Stimulated activated CD4-positive, alpha-beta T cell treated with anti-CD3 and anti-CD28 coated beads, Interleukin-2, amount 100 ng/mL, for 4 hours (primary cell): ENCODE results near the gene FRMD4B.

Experiments
- DNase-seq: peaks from one replicate; pipeline ENCODE4 v3.0.0-alpha.2; 2020; ENCODE audit warnings: low read depth

Gene FRMD4B

DNA sequence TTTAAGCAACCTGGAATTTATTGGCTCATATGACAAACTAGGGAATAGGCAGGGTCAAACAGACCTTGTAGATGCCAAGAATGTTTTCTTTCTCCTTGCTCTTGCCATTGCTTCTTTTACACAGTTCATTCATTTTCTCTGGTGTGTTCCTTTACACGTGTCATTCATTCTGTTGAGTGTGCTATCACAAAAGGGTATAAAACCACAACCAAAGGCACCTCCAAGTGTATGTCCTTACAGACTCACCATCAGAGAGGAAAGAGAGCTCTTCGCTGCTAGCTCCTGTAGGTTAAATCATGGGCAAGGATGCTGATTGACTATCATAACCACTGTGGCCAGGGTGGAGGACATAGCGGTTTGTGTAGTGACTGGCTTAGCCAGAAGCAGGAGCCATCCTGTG lies 19.2 kb upstream of the FRMD4B start:
- no peak for DNase-seq

DNA sequence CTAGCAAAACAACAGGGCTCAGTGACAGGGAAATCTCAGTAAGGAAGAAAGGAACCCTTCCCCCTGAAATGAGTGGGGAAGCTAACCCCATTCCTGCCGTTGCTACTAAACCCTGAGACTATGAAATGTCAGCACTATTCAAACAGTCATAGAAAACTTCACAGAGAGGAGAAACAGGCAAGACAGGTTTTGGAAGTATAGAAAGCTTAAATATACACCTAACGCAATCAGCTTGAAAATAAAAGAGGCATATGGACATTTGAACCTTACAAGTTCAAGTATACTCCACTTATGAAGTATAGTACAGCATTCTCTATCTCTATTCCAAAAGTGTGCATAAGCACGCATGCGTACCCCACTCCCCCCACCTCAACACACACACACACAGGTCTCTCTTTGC lies 17.6 kb upstream of the FRMD4B start:
- no peak for DNase-seq

DNA sequence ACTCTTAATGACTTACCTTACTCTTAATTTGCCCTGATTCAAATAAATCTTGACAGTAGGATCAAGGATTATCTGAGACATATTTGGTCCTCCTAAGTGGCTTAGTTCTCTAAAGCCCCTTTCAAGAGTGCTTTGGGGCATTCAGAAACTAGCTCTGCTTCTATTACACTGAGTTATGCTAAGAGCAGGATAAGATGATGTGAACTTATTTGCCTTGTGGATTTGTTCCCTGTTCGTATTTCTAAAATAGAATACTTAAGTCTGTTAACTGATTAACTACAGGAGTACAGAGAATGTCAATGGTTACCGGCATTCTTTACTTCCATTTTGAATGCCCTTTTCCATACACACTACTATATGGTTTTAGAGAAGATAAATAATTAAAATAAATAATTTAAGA lies 14.8 kb upstream of the FRMD4B start:
- no peak for DNase-seq

DNA sequence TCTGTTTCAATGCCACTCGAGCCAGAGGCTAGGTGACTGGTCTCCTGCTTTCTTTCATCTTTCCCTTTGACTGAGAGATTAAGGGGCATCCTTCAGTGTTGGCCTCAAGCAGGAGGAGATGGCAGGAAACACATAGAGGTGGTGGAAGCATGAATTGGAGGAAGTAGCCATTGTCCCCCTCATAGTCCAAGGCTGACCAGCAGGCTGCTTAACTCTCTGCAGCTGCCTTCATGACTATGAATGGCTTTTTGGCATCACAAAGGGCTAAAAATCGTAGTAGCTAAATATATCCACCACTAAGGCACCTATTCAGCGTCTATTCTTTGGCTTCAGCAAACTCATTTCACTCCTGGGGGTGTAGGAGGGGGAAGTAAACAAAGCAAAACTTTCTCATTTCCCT lies 7.0 kb upstream of the FRMD4B start:
- no peak for DNase-seq

DNA sequence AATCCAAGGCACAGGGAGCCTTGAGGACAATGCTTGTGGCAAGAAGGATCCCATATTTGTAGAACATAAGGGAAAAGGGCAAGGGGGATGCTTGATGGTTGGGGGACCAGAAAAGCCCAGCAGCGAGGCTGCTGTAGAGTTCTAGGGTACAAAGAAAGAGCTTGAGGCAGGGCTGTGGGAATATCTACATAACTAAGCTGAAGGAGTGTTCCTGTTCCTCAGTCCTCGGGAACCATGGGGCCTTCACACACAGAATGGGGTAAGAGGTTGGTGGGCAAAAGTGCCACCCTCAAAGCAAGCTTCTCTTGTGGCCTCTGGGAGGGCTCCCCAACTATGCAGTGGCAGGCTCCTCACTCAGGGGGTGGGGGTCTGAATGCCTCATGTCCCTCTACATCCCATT lies 6.5 kb upstream of the FRMD4B start:
- no peak for DNase-seq

DNA sequence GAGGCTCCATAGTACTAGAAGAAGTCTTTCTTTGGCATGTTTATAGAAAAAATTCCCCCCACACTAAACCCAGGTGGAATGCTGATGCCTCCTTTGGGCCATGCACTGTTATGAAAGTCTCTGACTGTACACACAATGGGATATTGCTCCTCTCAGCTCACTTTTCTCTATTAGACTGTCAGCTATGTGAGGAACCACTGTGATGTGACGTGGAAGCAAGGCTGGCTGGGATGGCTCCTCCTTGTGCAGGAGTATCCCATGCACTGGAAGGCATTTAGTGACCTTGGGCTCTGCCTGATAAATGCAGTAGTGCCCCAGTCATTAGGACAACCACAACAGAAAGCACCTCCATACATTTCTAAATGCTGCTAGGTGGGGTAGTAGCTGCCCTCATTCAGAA lies 5.7 kb upstream of the FRMD4B start:
- no peak for DNase-seq

DNA sequence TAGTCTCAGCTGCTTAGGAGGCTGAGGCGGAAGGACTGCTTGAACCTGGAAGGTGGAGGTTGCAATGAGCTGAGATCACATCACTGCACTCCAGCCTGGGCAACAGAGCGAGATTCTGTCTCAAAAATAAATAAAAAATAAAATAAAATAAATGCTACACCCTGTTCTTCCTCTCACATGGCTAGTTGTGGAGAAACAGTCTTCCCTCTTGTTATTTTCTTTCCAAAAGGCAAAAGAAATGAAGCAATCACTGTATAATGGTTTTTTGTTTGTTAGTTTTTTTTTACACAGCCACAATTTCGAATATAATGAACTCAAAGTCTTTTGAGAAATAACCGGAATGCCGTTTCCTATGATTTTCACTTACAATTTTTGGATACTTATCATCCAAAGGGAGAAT lies 4.9 kb upstream of the FRMD4B start:
- DNase-seq: no peak

DNA sequence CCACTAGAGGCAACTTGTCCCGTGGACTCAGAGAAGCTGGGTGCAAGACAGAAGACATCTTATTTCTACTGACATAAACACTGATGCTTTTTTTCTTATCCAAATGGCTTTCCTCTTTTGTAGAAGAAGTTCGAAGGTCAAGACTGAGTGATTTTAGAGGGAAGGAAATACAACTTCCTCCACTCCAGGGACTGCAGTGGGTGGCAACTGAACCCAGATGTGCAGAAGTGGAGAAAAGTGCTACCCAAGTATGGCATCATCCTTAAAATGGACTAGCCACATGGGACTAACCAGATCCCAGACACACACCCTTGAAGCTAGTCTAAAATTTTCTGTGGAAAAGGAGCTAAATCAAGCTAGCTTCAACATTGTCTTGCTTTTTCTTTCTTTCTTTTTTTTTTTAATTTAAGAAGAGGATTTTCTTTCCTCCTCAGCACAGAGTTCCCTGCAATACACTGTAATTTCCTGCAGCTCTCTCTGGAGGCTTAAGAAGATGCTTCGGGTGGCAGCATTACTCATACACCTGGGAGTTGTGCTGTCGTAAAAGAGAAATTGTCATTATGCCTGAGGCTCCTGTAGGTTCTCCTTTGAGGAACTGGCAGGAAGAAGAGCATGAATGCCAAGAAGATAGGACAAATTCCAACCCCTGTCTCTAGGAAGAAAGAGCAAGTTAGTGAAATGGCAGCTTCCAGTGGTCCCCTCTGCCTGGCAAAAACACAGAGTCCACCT lies 3.8 kb upstream of the FRMD4B start:
- DNase-seq: no peak

DNA sequence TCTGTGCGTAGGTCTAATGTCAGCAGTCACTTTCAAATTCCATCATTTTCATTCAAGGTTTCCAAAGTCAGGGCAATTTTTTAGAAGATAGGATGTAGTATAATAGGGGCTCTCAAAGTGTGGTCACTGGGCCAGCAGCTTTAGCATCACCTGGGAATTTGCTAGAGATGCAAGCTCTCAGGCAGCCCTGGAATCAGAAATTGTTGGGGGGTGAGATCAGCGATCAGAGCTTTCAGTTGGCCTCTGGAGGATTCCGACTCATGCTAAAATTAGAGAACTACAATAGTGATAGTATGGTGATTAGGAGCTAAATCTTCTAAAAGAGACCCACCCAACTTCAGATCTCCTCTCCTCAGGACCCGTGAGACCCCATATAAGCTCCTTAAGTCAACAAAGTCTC lies 2.4 kb upstream of the FRMD4B start:
- DNase-seq: no peak

DNA sequence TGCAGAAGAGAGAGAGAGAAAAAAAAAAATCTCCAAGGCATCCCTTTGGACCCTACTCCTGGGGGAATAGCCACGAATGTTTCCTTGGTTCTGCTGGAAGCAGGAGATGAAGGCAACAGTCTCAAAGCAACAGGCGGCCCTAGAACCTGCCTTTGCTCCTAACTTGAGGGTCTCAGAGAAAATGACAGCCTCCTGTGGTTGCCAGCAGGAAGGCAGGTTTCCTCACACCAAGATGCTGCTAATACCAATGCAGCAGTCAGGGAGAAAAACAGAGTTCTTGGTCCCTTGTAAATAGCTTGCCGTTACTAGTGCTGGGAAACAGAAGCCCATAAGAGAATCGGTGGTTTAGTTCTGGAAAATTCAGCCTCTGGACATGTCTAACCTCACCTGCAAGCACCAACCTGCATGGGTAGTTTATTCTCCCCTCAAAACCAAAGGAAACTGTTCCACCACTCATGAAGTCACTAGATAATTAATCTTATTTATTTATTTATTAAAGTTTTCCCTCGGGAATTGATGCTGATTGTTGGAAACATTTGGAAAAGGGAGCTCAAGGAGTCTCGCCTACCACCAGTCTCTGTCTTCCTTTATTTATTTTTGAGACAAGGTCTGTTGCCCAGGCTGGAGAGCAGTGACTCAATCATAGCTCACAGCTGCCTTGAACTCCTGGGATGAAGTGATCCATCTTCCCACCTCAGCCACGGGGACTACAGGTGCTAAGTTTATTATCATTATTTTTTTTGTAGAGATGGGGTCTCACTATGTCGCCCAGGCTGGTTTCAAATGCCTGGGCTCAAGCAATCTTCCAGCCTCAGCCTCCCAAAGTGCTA lies 883 bp upstream of the FRMD4B start:
- DNase-seq: no peak

DNA sequence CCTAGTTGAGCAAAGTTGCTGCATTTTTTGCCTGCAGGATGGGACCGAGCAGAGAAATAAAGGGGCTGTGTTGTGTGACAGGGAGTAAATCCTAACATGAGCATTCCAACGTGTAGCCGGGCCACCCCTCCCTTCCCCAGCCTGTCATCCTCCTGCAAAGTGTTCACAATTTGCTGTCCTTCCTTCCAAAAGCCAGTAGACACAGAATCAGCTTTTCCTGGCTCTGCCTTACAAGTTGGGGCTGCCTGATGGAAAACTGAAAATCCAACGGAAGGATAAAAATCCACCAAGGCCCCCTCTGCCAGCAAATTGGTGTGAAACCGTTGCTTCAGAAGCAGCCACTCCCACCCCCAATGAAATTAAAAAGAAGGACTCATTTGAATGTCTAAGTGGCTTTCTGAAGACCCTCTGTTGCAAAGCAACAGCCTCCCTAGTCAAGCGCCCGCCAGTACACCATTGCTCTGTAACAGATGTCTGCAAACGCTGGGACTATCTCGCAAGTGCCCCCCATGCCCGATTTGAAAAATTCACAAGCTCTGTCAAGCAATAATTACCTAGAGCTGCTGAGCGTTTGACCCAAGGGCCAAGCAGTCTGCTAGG lies 665 bp downstream of the FRMD4B start:
- no peak for DNase-seq

DNA sequence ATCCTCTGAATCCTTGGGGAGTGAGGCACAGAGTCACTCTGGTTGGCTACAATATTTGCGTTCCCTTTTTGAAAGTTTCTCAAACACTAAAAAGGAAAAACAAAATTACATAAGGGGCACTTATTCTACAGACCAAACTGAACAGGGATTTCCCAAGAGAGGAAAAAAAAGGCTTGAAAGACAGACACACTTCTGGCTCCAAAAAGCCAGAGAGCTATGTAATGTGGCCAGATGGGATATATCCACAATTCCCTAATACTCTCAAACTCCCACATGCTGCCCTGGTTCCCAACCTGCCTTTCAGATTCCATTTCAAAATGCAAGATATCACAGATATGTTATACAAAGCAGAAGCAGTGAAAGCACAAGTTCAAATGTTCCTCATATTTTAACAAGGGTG lies 1.6 kb downstream of the FRMD4B start:
- DNase-seq: no peak

DNA sequence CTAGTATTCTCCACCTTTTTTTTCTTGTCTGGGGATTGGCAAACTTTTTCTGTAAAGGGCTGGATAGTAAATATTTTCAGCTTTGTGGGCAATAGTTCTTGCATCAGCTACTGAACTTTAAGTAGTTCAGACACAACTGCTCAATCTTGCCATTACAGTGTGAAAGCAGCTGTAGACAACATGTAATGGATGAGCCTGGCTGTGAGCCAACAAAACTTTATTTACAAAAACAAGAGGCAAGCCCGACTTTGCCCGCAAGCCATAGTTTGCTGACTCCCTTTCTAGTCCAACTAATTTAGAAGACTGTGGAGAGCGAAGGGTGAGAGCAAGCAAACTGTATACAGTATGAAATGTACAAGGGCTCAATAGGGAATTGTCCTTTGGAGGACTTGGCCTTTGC lies 6.2 kb downstream of the FRMD4B start:
- DNase-seq: no peak

DNA sequence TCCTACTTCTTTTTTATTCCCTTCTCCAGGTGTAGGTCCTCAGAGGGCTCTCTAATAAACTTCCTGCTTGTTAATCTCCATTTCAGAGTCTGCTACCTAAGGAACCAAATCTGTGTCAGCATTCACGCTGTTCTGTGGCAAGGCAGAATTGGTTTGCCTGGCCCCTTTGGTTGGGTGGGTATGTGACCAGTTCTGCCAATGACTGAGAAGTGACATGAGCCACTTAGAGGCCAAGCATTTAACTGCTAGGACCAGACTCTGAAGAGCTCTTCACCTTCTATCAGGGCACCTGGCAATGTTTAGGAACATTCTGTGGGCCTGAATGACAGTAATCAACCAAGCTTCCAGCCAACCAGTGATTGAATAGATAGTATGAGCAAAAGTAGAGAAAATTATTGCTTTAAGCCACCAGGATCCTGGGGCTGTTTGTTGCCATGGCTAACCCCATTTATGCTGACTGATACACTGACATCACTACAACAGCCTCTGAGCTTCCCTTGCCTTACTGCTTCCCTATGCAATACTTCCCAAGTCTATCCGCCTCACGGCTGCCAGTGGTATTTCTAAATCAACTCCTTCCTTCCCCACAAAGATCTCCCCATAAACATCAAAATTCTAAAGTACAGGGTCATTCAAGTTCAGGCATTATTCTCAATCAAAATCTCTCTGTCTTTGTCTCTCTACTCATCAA lies 7.6 kb downstream of the FRMD4B start:
- no peak for DNase-seq

DNA sequence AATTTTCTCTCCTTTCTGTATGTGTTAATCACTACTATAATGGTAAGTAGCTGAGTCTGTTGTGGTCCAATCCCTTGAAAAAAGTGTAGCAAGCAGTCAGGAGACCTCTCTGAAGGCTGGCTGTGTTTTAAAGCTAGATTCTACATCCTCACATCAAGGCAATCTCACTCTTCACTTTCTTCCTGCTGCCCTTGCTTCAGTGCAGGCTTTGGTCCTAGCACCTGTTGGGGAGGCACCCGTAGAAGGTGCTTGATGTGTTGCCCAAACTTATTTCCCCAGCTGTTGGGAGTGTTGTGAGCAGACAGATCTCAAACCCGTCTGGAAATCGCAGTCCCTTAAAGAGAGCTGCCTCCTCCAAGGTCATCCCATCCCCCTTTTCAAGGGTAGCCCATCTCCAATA lies 8.6 kb downstream of the FRMD4B start:
- DNase-seq: no peak

DNA sequence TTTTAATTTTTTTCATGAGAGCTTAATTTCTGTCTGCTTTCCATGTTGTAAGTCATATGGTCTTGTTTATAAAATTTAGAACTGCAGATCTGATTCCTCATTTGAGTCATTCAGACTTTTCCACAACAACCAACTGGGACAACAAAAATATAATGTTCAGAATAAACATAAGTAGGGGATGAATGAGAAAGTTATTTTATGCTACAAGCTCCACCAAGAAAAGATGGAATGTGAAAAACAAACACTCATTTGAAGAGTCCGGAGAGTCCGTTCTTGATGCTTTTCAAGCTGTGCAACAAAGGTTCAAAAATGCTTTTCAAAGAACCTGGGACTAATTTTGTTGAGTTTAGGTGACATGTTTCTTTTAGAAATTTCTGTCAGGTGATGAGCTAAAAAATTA lies 9.2 kb downstream of the FRMD4B start:
- DNase-seq: no peak

DNA sequence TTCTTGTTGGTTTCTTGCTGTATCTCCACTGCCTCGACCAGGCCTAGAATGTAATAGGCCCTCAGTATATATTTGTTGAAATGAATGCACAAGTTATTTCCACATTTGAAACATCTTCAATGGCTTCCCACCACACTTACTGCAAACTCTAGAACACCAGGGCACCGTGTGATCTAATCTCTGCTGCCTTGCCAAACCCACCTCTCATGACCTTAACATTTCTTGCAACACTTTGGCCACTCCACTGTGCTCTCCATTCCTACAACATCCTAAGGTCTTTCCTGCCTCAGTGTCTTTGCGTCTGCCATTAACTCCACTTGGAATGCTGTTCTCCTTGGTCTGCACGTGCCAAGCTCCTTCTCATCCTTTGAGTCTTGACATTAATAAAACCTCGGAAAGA lies 14.1 kb downstream of the FRMD4B start:
- DNase-seq: no peak

DNA sequence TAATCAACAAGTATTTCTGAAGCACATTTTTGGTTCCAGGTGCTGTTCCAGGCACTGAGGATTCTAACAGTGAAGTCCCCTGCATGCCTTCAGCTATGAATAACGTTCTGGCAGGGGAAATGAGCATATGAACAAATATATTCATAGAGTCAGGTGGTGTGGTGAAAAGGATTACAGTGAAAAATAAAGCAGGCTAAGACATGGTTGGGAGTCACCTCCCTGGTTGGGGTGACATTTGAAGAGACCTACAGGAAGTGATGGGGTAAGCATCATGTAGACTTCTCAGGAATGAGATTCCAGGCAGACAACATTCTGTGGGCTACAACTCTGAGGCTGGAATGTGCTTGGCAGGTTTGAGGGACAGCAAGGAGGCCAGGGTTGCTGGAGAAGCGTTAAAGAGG lies 15.0 kb downstream of the FRMD4B start:
- DNase-seq: no peak

DNA sequence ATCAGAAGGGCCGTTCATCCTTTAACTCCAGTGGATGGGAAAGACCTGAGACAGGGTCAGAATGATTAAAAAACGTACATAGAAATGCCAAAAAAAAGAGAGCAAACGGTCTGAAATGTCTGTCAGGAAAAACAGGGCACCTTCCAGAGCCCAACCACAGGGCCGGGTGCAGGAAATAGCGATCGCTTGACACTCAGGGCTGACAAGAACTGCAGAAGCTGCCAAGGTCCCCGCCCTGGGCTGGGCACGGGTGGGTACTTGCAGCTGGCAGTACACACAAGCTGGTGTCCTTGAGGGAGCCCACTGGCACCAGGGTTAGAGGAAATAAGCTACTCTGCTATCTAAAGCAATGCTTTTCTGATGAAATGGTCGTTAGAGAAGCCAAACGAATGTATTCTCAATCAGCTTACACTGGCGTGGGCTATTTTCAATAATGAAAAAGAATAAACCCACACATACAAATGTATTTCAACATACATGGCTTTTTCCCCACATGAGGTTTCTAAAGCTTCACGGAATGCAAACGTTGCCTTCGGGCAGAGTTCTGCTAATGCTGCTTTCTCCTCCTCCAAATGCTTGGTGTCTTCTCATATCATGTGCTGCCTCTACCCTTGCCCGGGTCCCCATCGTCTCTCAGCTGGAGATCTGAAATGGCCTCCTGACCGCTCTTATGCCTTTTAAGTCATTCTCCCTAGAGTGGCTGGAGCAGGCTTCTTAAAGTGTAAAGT lies 15.6 kb downstream of the FRMD4B start:
- no peak for DNase-seq

DNA sequence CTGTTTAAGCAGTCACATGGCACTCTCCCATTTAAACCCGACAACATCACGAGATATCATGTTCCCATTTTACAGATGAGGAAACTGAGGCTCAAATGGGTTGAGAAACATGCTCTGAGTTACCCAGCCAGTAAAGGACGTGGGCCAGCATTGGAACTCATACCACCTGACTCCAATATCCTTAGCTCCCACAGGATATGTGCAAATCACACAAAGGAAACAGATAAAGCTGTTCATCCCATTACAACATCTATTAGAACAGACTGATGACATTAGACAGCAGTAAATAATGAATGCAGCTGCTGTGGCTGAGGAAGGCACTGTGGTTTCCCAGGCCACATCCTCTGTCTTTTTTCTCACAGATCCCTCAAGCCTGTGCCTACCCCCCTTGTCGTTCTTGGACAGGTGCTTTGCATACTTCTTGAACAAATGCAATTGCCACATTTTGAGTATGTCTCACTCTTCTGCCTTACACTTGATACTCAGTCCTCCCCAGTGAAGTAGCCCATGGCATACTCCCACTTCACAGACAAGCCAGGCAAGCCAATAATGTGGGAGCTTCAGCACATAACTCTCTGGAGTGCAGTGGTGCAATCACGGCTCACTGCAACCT lies 17.7 kb downstream of the FRMD4B start:
- DNase-seq: no peak

DNA sequence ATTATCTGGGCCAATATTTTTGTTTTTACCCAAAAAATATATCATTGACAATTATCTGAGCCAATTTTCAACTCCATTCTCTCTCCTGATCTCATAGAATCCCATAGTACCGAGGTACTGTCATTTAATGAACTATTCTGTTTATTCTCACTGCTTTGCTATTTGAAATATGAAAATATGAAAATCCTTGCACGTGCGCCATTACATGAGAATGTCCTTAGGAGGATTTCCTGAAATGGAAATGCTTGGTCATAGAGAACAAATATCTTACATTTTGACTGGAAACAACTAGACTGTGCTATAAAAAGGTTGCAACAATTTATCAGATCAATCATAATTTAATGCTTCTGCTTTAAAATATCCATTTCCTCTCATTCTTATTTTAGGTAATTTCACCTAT lies 18.3 kb downstream of the FRMD4B start:
- DNase-seq: no peak

DNA sequence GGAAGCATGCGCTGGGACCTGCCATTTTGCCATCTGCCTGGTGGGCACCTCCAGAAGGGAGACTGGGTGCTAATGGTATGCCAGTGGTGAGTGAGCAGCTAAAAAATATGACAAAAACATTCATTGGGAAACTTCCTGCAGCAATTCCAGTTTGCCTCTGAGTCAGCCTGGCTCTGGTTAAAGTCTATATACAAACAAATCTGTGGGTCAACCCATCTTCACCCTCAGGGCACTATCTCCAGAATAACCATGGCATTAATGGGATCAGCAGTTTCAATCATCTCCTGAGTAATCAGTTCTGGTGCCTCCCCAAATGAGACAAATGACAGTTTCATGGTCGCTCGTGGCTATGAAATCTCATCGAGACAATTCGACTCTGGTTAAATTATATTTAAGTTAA lies 21.5 kb downstream of the FRMD4B start:
- DNase-seq: no peak
